CD4-positive, alpha-beta T cell (primary cell): ENCODE results near the gene C1R. TPM values are rescaled to one million over a fixed set of nuclear protein-coding genes. Genes with fewer than 3 reads are reported as not detected.

Experiments used
- ATAC-seq: fragments of 200-7000 bp; cut with Tn5 transposase; one replicate; pipeline ENCODE4 v1.10.0; 2022; ENCODE audit warnings: mild to moderate bottlenecking; ENCODE audit not compliant: poor library complexity
- CTCF ChIA-PET: fragments of 350-600 bp; sonication (Branson Sonifier 250); formaldehyde crosslinking; loops from one replicate; lab custom pipeline; 2021; ENCODE audit warnings: antibody characterized with exemption, inconsistent platforms; lab: Charles Lee
- POLR2A ChIA-PET: fragments of 350-600 bp; sonication (Branson Sonifier 250); formaldehyde crosslinking; loops from one replicate; lab custom pipeline; 2021; ENCODE audit warnings: antibody characterized with exemption, inconsistent platforms; lab: Charles Lee
- DNase-seq, 14 experiments: peaks; one replicate each; pipeline ENCODE4 v3.0.0-alpha.2; 2013 to 2020; ENCODE audit warnings: mixed read lengths in 2 of 14
- H3K27ac ChIP-seq, 2 donors: one replicate each; pipeline versions ENCODE4 v1.5.1 to v1.7.0; 2013; ENCODE audit warnings: low read length in 2 of 2, low read depth in 1 of 2, mild to moderate bottlenecking in 1 of 2
- H3K27me3 ChIP-seq, 2 experiments: 1 replicate in 1 of 2; 2 replicates in 1 of 2; pipeline versions ENCODE4 v1.6.1 to v1.7.0; 2013; ENCODE audit warnings: low read length in 2 of 2, control low read depth in 1 of 2, mild to moderate bottlenecking in 1 of 2, moderate library complexity in 1 of 2; ENCODE audit not compliant: insufficient read depth in 2 of 2, control insufficient read depth in 1 of 2
- H3K36me3 ChIP-seq: one replicate; pipeline ENCODE4 v1.6.1; 2013; ENCODE audit warnings: low read length, control low read depth; ENCODE audit not compliant: insufficient read depth
- H3K4me1 ChIP-seq: one replicate; pipeline ENCODE4 v1.6.1; 2013; ENCODE audit warnings: low read length, control low read depth; ENCODE audit not compliant: insufficient read depth
- H3K4me3 ChIP-seq: one replicate; pipeline ENCODE4 v1.5.1; 2013; ENCODE audit warnings: mild to moderate bottlenecking, low read length, moderate library complexity
- H3K9me3 ChIP-seq, 2 experiments: 1 replicate in 1 of 2; 2 replicates in 1 of 2; pipeline versions ENCODE4 v1.6.1 to v1.7.0; 2013; ENCODE audit warnings: low read length in 2 of 2, mild to moderate bottlenecking in 2 of 2, control low read depth in 1 of 2, moderate library complexity in 1 of 2; ENCODE audit not compliant: control insufficient read depth in 1 of 2, insufficient read depth in 1 of 2
- H3K27ac Mint-ChIP-seq: one replicate; pipeline ENCODE4 v1.8.0; 2020; ENCODE audit warnings: mixed read lengths
- H3K27me3 Mint-ChIP-seq: one replicate; pipeline ENCODE4 v1.8.0; 2021; ENCODE audit warnings: mixed read lengths
- H3K36me3 Mint-ChIP-seq: one replicate; pipeline ENCODE4 v1.8.0; 2021; ENCODE audit warnings: low read depth, mixed read lengths
- H3K4me1 Mint-ChIP-seq: one replicate; pipeline ENCODE4 v1.8.0; 2021; ENCODE audit warnings: low read depth, mixed read lengths
- H3K4me3 Mint-ChIP-seq: one replicate; pipeline ENCODE4 v1.8.0; 2020; ENCODE audit warnings: mild to moderate bottlenecking, mixed read lengths
- H3K9me3 Mint-ChIP-seq: one replicate; pipeline ENCODE4 v1.8.0; 2020; ENCODE audit warnings: mixed read lengths
- CTCF ChIP-seq: fragments of 200-600 bp; IDR thresholded peaks from one replicate; pipeline ENCODE4 v1.8.0; 2022; ENCODE audit warnings: antibody characterized with exemption, mild to moderate bottlenecking
- intact Hi-C, 2 experiments: fragments of 100-400 bp; cut with DNase I in 1 of 2; cut with micrococcal nuclease in 1 of 2; formaldehyde crosslinking; loops; one replicate each; pipeline versions ENCODE4 v1.15.1 to v1.9.0; 2023 to 2025; cut with DNase I, micrococcal nuclease
- polyA plus RNA-seq, 2 donors: library from polyadenylated mRNA; unstranded; fragments of 120-200 nt; gene quantifications; one replicate each; pipeline ENCODE4 v1.2.1, GENCODE V29; 2013
- total RNA-seq, 174 experiments: library from RNA in 2 of 174; stranded (reverse) in 2 of 174; gene quantifications; one replicate each; pipeline ENCODE4 v1.2.3 and lab custom pipeline; 2021 to 2026

The C1R gene
- 1 to 10 TPM; 3.1 to 4.0 TPM for total RNA-seq
- 1.0 TPM for polyA plus RNA-seq (2013, experiment 1 of 2)
- 4.7 TPM for polyA plus RNA-seq (2013, experiment 2 of 2)
- 0 to 4.2 (median 0.89) reads per million in 172 experiments for total RNA-seq (lab: John Stamatoyannopoulos, UW)

DNA sequence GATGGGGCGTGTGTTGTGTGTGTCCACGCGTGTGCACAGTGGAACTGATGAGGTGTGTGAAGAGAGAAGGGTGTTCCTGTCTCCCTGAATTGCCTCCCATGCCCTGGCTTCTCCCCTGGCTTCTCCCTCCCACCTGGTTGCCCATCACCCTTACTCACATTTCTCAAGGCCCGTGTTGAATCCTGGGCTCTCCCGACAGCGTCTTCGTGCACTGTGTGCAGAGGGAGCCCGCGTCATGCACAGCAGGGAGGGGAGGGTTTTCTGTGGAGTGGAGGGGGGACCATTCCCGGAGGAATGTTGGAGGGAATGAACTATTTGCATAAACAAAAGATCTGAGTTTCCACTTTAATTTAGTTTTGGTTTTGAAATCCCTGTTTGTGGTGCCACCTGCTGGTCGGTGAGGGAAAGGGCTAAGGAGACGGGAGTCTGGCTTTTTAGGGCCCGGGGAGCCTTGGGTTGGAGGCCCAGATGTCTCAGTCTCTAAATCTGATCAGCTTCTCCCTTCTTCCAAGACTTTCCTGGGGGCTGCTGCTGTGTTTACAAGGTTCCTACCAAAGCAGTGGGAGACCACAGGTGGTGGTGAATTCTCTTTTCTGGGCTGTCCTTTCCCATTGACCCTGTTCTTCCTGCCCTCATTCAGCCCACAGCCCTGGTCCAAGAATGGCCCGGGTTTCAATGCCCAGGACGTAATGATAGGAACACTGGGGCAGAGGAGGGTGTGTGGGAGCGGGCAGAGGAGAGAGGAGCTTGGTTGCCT is at the start of gene C1R:
TSS of gene C1R (minus strand) at position 217 of the 757 bp plus-strand sequence. CDS start at position 160, 57 bp downstream.
- Histone ChIP-seq H3K27ac (no peak within 1 kb of the TSS), H3K27me3 (no peaks in the 10 kb centered on the region), H3K36me3 (peaks cover 1% of the 10 kb centered on the region), H3K4me3 (peak within 1 kb of the TSS; percentile 52), H3K4me1 (peaks cover 13% of the 10 kb centered on the region), H3K9me3 (no peaks in the 10 kb centered on the region)
- Mint-ChIP-seq H3K27me3 (no peaks in the 10 kb centered on the region), H3K27ac (peak within 1 kb of the TSS; percentile 53), H3K4me3 (peak within 1 kb of the TSS; percentile 88), H3K36me3 (no peaks in the 10 kb centered on the region), H3K9me3 (no peaks in the 10 kb centered on the region), H3K4me1 (peaks cover 8% of the 10 kb centered on the region)
- peak; percentile 57 to 83 (median 66) for DNase-seq
- ATAC-seq = peak; percentile 79
- intact Hi-C loops = loop anchor here (1.0 to 5.0 kb wide), 4 partner anchors 115 to 224 kb away; no protein-coding TSS in a partner anchor
- TF ChIP-seq CTCF = peak; percentile 82
- ChIA-PET CTCF (interaction anchor here (0.7 kb wide), 1 partner anchor 16 kb away, joined by 3 read pairs; no protein-coding TSS in a partner anchor), POLR2A (interaction anchor here (1.1 to 1.4 kb wide), 3 partner anchors 15 to 223 kb away, joined by 3 to 5 read pairs (median 5); no protein-coding TSS in a partner anchor)

- Histone ChIP-seq H3K27me3 (no peaks in the 10 kb centered on the region), H3K27ac (no peak overlapping the region), H3K4me3 (no peak overlapping the region), H3K9me3 (no peaks in the 10 kb centered on the region), H3K4me1 (no peaks in the 10 kb centered on the region), H3K36me3 (peaks cover 63% of the 10 kb centered on the region)
- H3K27ac Mint-ChIP-seq = no peak overlapping the region
- H3K9me3 Mint-ChIP-seq = no peaks in the 10 kb centered on the region
- no peak for TF ChIP-seq CTCF
- no peak overlapping the region for H3K4me3 Mint-ChIP-seq
- no peaks in the 10 kb centered on the region for H3K4me1 Mint-ChIP-seq
- no peaks in the 10 kb centered on the region for H3K27me3 Mint-ChIP-seq
- CTCF ChIA-PET = interaction anchor here (0.6 to 1.6 kb wide), 3 partner anchors 16 to 48 kb away, joined by 3 to 6 read pairs (median 3); partner anchors contain the start of gene PEX5
- POLR2A ChIA-PET = no interaction called here
- DNase-seq = no peak
- intact Hi-C loops = loop anchor here (1.0 to 2.0 kb wide), 3 partner anchors 47 to 497 kb away; no protein-coding TSS in a partner anchor
- peaks cover 77% of the 10 kb centered on the region for H3K36me3 Mint-ChIP-seq
- ATAC-seq = no peak
Observed at GRCh38 chr12:7141351-7142005, 49.2 kb upstream of the C1R start.

DNA sequence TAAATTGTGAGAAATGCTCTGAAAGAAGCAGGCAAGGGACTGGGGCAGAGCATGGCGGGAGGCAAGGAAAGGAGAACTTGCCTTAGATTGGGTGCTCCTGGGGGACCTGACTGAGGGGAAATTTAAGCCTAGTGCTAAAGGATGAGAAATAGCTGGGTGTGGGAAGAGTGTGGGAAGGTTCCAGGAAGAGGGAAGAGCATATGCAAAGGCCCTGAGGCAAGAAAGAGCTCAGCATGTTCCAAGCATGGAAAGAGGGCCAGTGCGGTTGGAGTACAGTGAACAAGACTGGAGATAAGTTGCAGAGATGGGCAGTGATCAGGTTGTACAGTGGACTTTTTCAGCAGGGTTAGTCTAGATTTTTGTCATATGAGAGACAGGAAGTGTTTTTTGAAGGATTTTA is 47.0 kb upstream of the C1R start:
- DNase-seq (no peak), ATAC-seq (no peak)
- ChIA-PET POLR2A (no interaction called here), CTCF (no interaction called here)
- Mint-ChIP-seq H3K4me1 (no peaks in the 10 kb centered on the region), H3K27ac (no peak overlapping the region), H3K9me3 (no peaks in the 10 kb centered on the region), H3K27me3 (no peaks in the 10 kb centered on the region), H3K36me3 (peaks cover 81% of the 10 kb centered on the region), H3K4me3 (no peak overlapping the region)
- no peak for TF ChIP-seq CTCF
- no peaks in the 10 kb centered on the region for H3K4me1 ChIP-seq
- no peaks in the 10 kb centered on the region for H3K27me3 ChIP-seq
- intact Hi-C loops = no loop called here
- H3K27ac ChIP-seq = no peak overlapping the region
- H3K4me3 ChIP-seq = no peak overlapping the region
- H3K36me3 ChIP-seq = peaks cover 74% of the 10 kb centered on the region
- H3K9me3 ChIP-seq = no peaks in the 10 kb centered on the region
